Parathyroid adenoma (tissue), 2 donors: ENCODE results near the gene LYPD3.

Experiments used
- H2AFZ ChIP-seq: fragments of 300-600 bp; sonication (generic); one replicate; pipeline ENCODE4 v1.7.0; 2017; ENCODE audit warnings: antibody characterized with exemption, mild to moderate bottlenecking
- H3K27ac ChIP-seq: fragments of 300-600 bp; sonication (generic); one replicate; pipeline ENCODE4 v1.7.0; 2017
- H3K27me3 ChIP-seq: fragments of 300-600 bp; sonication (generic); one replicate; pipeline ENCODE4 v1.7.0; 2017; ENCODE audit warnings: low read length; ENCODE audit not compliant: control insufficient read depth, insufficient read depth
- H3K36me3 ChIP-seq: fragments of 300-600 bp; sonication (generic); one replicate; pipeline ENCODE4 v1.7.0; 2017; ENCODE audit warnings: low read length; ENCODE audit not compliant: control insufficient read depth, insufficient read depth
- H3K4me1 ChIP-seq: fragments of 300-600 bp; sonication (generic); one replicate; pipeline ENCODE4 v1.7.0; 2017; ENCODE audit warnings: control low read depth
- H3K4me2 ChIP-seq: fragments of 300-600 bp; sonication (generic); one replicate; pipeline ENCODE4 v1.7.0; 2017; ENCODE audit warnings: low read length
- H3K4me3 ChIP-seq: fragments of 300-600 bp; sonication (generic); one replicate; pipeline ENCODE4 v1.7.0; 2017; ENCODE audit warnings: low read depth, low read length
- H3K79me2 ChIP-seq: fragments of 300-600 bp; sonication (generic); one replicate; pipeline ENCODE4 v1.7.0; 2017; ENCODE audit warnings: control low read depth
- H3K9ac ChIP-seq: fragments of 300-600 bp; sonication (generic); one replicate; pipeline ENCODE4 v1.7.0; 2017; ENCODE audit warnings: mild to moderate bottlenecking
- H3K9me3 ChIP-seq: fragments of 300-600 bp; sonication (generic); one replicate; pipeline ENCODE4 v1.7.0; 2017; ENCODE audit warnings: low read length; ENCODE audit not compliant: control insufficient read depth
- TF ChIP-seq, protein P1 (sequence below): fragments of 300-600 bp; sonication (generic); IDR thresholded peaks from one replicate; pipeline ENCODE4 v1.7.0; 2017; ENCODE audit warnings: antibody characterized with exemption, mild to moderate bottlenecking
- donor health status: primary hyperparathyroidism.

Gene LYPD3

DNA sequence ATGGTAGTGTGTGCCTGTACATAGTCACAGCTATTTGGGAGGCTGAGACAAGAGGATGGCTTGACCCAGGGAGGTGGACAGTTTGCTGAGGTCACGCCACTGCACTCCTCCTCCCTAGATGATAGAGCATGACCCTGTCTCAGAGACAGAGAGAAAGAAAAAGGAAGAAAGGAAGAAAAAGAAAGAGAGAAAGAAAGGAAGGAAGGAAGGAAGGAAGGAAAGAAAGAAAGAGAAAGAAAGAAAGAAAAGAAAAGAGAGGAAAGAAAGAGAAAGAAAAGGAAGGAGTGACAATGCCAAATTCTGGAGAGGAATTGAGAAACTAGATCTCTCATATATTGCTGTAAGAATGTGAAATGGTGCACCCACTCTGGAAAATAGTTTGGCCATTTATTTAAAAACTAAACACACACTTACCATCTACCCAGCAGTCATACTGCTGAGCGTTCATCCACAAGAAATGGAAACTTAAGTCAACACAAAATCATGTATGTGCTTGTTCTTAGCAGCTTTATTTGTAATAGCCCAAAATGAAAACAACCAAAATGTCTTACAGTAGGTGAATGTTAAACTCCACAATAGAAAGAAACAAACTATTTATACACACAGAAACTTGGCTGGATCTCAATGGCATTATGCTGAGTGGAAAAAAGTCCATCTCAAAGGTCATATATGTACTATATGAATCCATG, 43.3 kb downstream of the LYPD3 start:
- H3K4me3 ChIP-seq: no peak overlapping the region
- H3K36me3 ChIP-seq: no peaks in the 10 kb centered on the region
- no peaks in the 10 kb centered on the region for H3K9me3 ChIP-seq
- no peaks in the 10 kb centered on the region for H3K4me1 ChIP-seq
- TF ChIP-seq, protein P1, sequence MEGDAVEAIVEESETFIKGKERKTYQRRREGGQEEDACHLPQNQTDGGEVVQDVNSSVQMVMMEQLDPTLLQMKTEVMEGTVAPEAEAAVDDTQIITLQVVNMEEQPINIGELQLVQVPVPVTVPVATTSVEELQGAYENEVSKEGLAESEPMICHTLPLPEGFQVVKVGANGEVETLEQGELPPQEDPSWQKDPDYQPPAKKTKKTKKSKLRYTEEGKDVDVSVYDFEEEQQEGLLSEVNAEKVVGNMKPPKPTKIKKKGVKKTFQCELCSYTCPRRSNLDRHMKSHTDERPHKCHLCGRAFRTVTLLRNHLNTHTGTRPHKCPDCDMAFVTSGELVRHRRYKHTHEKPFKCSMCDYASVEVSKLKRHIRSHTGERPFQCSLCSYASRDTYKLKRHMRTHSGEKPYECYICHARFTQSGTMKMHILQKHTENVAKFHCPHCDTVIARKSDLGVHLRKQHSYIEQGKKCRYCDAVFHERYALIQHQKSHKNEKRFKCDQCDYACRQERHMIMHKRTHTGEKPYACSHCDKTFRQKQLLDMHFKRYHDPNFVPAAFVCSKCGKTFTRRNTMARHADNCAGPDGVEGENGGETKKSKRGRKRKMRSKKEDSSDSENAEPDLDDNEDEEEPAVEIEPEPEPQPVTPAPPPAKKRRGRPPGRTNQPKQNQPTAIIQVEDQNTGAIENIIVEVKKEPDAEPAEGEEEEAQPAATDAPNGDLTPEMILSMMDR: no peak
- H3K27ac ChIP-seq: no peak overlapping the region
- no peaks in the 10 kb centered on the region for H3K27me3 ChIP-seq
- no peak overlapping the region for H2AFZ ChIP-seq
- no peak overlapping the region for H3K4me2 ChIP-seq
- H3K9ac ChIP-seq: no peak overlapping the region
- no peaks in the 10 kb centered on the region for H3K79me2 ChIP-seq

DNA sequence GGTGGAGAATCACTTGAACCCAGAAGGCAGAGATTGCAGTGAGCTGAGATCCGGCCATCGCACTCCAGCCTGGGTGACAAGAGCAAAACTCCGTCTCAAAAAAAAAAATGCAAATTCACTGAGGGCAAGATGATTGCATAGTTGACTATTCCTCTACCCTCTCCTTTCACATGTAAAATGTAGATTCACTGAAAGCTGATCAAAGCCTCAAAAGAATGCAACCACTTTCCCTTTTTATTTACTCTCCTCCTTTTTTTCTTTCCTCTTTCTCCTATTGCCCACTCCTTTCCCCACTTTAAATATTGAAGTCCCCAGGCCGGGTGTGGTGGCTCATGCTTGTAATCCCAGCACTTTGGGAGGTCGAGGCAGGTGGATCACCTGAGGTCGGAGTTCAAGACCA, 44.5 kb downstream of the LYPD3 start:
- TF ChIP-seq, protein P1: no peak
- Histone ChIP-seq H3K79me2 (no peaks in the 10 kb centered on the region), H3K4me2 (no peak overlapping the region)

DNA sequence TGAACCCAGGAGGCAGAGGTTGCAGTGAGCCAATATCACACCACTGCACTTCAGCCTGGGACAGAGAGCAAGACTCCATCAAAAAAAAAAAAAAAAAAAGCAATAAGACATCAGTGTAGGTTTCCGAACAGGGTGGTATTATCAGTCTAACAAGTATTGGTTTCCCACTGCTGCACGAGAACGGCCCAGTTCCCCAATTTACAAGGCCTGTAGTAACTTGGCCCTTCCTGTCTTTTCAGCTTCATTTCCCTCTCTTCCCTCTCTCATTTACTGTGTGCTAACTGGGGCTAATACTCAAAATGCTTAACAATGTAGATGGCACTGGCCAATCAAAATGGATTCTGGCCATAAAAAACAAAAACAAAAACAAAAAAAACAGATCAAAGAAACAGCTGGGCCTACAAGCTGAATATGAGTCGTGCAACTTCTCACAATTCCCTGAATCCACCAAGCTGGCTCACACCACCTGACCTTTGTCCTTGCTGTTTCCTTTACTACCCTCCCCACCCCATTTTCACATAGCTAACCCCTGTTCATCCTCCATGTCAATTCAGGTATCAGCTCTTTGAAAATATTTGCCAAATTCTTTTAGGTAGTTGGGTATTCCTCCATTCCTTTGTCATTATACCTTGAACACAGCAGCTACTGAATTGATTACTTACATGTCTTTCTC, 48.3 kb downstream of the LYPD3 start:
- H3K36me3 ChIP-seq: no peaks in the 10 kb centered on the region
- TF ChIP-seq, protein P1: no peak

More for the DNA sequence above, 44.5 kb downstream of the LYPD3 start:
- no peaks in the 10 kb centered on the region for H3K27me3 ChIP-seq
- H3K36me3 ChIP-seq: no peaks in the 10 kb centered on the region
- no peaks in the 10 kb centered on the region for H3K4me1 ChIP-seq
- H3K27ac ChIP-seq: no peak overlapping the region
- no peaks in the 10 kb centered on the region for H3K9me3 ChIP-seq
- H2AFZ ChIP-seq: no peak overlapping the region
- no peak overlapping the region for H3K4me3 ChIP-seq
- no peak overlapping the region for H3K9ac ChIP-seq

DNA sequence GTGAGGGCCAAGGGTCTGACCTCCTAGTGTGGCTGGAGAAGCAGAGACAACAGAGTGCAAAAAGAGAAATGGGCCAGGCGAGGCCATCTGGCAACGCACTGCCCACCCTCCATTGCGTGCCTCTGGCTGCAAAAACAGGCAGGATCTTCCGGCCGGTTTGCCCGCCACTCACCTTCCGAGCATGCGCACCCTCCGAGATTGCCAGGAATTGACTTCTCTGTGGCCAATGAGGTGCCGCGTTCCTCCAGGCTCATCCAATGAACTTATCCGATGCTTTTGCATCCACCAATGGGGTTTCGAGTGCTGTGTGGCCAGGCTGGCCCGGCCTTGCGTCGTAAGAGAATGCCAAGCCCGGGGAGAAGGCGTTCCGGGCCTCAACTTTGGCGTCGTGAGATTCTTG, 50.9 kb downstream of the LYPD3 start, which contains the start of gene TEX101:
TSS of gene TEX101 (plus strand) at position 337 of the 400 bp plus-strand sequence. CDS start 1,030 bp downstream, outside the sequence.
- H3K9me3 ChIP-seq: no peaks in the 10 kb centered on the region
- no peaks in the 10 kb centered on the region for H3K4me1 ChIP-seq
- H3K4me3 ChIP-seq: no peak within 1 kb of the TSS
- H3K27me3 ChIP-seq: no peaks in the 10 kb centered on the region
- no peak within 1 kb of the TSS for H3K9ac ChIP-seq
- H2AFZ ChIP-seq: no peak within 1 kb of the TSS
- no peak within 1 kb of the TSS for H3K4me2 ChIP-seq
- TF ChIP-seq, protein P1: no peak
- no peaks in the 10 kb centered on the region for H3K79me2 ChIP-seq
- H3K27ac ChIP-seq: no peak within 1 kb of the TSS
- no peaks in the 10 kb centered on the region for H3K36me3 ChIP-seq

More for the DNA sequence above, 48.3 kb downstream of the LYPD3 start:
- Histone ChIP-seq H3K9me3 (no peaks in the 10 kb centered on the region), H3K27ac (no peak overlapping the region), H2AFZ (no peak overlapping the region), H3K9ac (no peak overlapping the region), H3K79me2 (no peaks in the 10 kb centered on the region), H3K4me2 (no peak overlapping the region), H3K4me1 (no peaks in the 10 kb centered on the region), H3K4me3 (no peak overlapping the region), H3K27me3 (no peaks in the 10 kb centered on the region)
